Measurements from ENCODE around the gene DBF4B. TPM values are rescaled to one million over a fixed set of nuclear protein-coding genes. Genes with fewer than 3 reads are reported as not detected.

The DBF4B gene
- total RNA-seq, 3 donors from 2014 or later, result 4.9 to 10.2 (median 7.2) TPM

GRCh38 chr17:44767493-44767892 is 59.0 kb downstream of the DBF4B start:
- Histone ChIP-seq H3K36me3 (ENCODE audit: low read depth) (no peaks in the 10 kb centered on the region), H3K4me1 (ENCODE audit: low read depth) (no peaks in the 10 kb centered on the region), H3K9me3 (no peaks in the 10 kb centered on the region), H3K4me3 (no peak overlapping the region)
- DNase-seq (no peak), ATAC-seq (no peak)
- TF ChIP-seq CTCF (IDR thresholded peaks at IDR 0.05), result no peak
- intact Hi-C loops (cut with DNase I, micrococcal nuclease), result no loop called here

GRCh38 chr17:44768505-44769142 is 60.2 kb downstream of the DBF4B start:
- DNase-seq, result no peak
- Histone ChIP-seq H3K9me3 (no peaks in the 10 kb centered on the region), H3K4me3 (no peak overlapping the region), H3K4me1 (ENCODE audit: low read depth) (no peaks in the 10 kb centered on the region), H3K36me3 (ENCODE audit: low read depth) (no peaks in the 10 kb centered on the region)
- no peak for TF ChIP-seq CTCF (IDR thresholded peaks at IDR 0.05)
- intact Hi-C loops (cut with DNase I, micrococcal nuclease), result no loop called here
- no peak for ATAC-seq

GRCh38 chr17:44769230-44769629 is 60.8 kb downstream of the DBF4B start:
- Histone ChIP-seq H3K9me3 (no peaks in the 10 kb centered on the region), H3K36me3 (ENCODE audit: low read depth) (no peaks in the 10 kb centered on the region), H3K4me1 (ENCODE audit: low read depth) (no peaks in the 10 kb centered on the region), H3K4me3 (no peak overlapping the region)
- DNase-seq (no peak), ATAC-seq (no peak)
- no peak for TF ChIP-seq CTCF (IDR thresholded peaks at IDR 0.05)
- intact Hi-C loops (cut with DNase I, micrococcal nuclease), result no loop called here

GRCh38 chr17:44769647-44770084 is 61.2 kb downstream of the DBF4B start:
- no peak for DNase-seq
- no peaks in the 10 kb centered on the region for H3K9me3 ChIP-seq
- intact Hi-C loops (cut with DNase I, micrococcal nuclease), result loop anchor here (10.0 kb wide), 2 partner anchors 255 to 265 kb away; no protein-coding TSS in a partner anchor
- H3K4me3 ChIP-seq, result no peak overlapping the region
- TF ChIP-seq CTCF (IDR thresholded peaks at IDR 0.05), result no peak
- no peak for ATAC-seq
- no peaks in the 10 kb centered on the region for H3K36me3 ChIP-seq (ENCODE audit: low read depth)
- peaks cover 1% of the 10 kb centered on the region for H3K4me1 ChIP-seq (ENCODE audit: low read depth)

GRCh38 chr17:44770166-44770925 is 61.9 kb downstream of the DBF4B start:
- Histone ChIP-seq H3K4me3 (no peak overlapping the region), H3K36me3 (ENCODE audit: low read depth) (no peaks in the 10 kb centered on the region), H3K4me1 (ENCODE audit: low read depth) (peaks cover 7% of the 10 kb centered on the region), H3K9me3 (no peaks in the 10 kb centered on the region)
- intact Hi-C loops (cut with DNase I, micrococcal nuclease), result loop anchor here (10.0 kb wide), 2 partner anchors 254 to 264 kb away; no protein-coding TSS in a partner anchor
- ATAC-seq (no peak), DNase-seq (no peak)
- TF ChIP-seq CTCF (IDR thresholded peaks at IDR 0.05), result no peak
